Neuronal stem cell (in vitro differentiated cells): ENCODE measurements around the gene PLPP1.

Experiments
- DNase-seq: peaks from one replicate; pipeline ENCODE4 v3.0.0-alpha.2; 2013; ENCODE audit warnings: low spot score
- H2AFZ ChIP-seq: one replicate; pipeline ENCODE4 v1.6.1; 2013; ENCODE audit warnings: mild to moderate bottlenecking, low read length, inconsistent platforms
- H2AK5ac ChIP-seq: 2 replicates; pipeline ENCODE4 v1.6.1; 2013; ENCODE audit warnings: low read depth, mild to moderate bottlenecking, inconsistent platforms, low read length, moderate library complexity, mixed read lengths
- H2BK120ac ChIP-seq: 2 replicates; pipeline ENCODE4 v1.6.1; 2013; ENCODE audit warnings: low read depth, mild to moderate bottlenecking, inconsistent platforms, low read length, moderate library complexity, mixed read lengths
- H2BK12ac ChIP-seq: one replicate; pipeline ENCODE4 v1.6.1; 2013; ENCODE audit warnings: low read length, inconsistent platforms
- H2BK15ac ChIP-seq: 2 replicates; pipeline ENCODE4 v1.6.1; 2013; ENCODE audit warnings: mild to moderate bottlenecking, low read length, inconsistent platforms, mixed read lengths
- H2BK5ac ChIP-seq: one replicate; pipeline ENCODE4 v1.6.1; 2013; ENCODE audit warnings: inconsistent platforms, mild to moderate bottlenecking, low read length, moderate library complexity
- H3K14ac ChIP-seq: one replicate; pipeline ENCODE4 v1.6.1; 2013; ENCODE audit warnings: low read length, inconsistent platforms
- H3K18ac ChIP-seq: 2 replicates; pipeline ENCODE4 v1.6.1; 2013; ENCODE audit warnings: low read length, inconsistent platforms
- H3K23ac ChIP-seq: 2 replicates; pipeline ENCODE4 v1.6.1; 2013; ENCODE audit warnings: low read depth, mild to moderate bottlenecking, mixed read lengths, low read length, inconsistent platforms; ENCODE audit not compliant: poor library complexity
- H3K27ac ChIP-seq: replicated peaks from 3 replicates; pipeline ENCODE4 v1.5.1; 2013; ENCODE audit warnings: low read length, inconsistent platforms
- H3K27me3 ChIP-seq, 3 experiments: 2 replicates each; pipeline ENCODE4 v1.6.1; 2013; ENCODE audit warnings: low read length in 3 of 3, mild to moderate bottlenecking in 2 of 3, inconsistent platforms in 1 of 3, low read depth in 1 of 3, mixed read lengths in 1 of 3, moderate library complexity in 1 of 3; ENCODE audit not compliant: control insufficient read depth in 3 of 3, insufficient read depth in 3 of 3
- H3K36me3 ChIP-seq, 2 donors: replicated peaks in 1 of 2; 2 replicates each; pipeline ENCODE4 v1.6.1; 2013; ENCODE audit warnings: low read length in 2 of 2; ENCODE audit not compliant: control insufficient read depth in 2 of 2, insufficient read depth in 2 of 2
- H3K4ac ChIP-seq: 2 replicates; pipeline ENCODE4 v1.6.1; 2013; ENCODE audit warnings: inconsistent platforms, mild to moderate bottlenecking, low read length, moderate library complexity
- H3K4me1 ChIP-seq, 2 donors: 1 replicate in 1 of 2; 2 replicates in 1 of 2; pipeline ENCODE4 v1.6.1; 2013; ENCODE audit warnings: low read length in 2 of 2, low read depth in 1 of 2; ENCODE audit not compliant: control insufficient read depth in 2 of 2, insufficient read depth in 1 of 2
- H3K4me2 ChIP-seq: one replicate; pipeline ENCODE4 v1.6.1; 2013; ENCODE audit warnings: mild to moderate bottlenecking, low read length, inconsistent platforms; ENCODE audit not compliant: insufficient read depth, poor library complexity, severe bottlenecking
- H3K4me3 ChIP-seq, 2 donors: 2 replicates each; pipeline ENCODE4 v1.5.1; 2013; ENCODE audit warnings: low read length in 2 of 2, mild to moderate bottlenecking in 2 of 2, inconsistent platforms in 1 of 2, moderate library complexity in 1 of 2
- H3K79me1 ChIP-seq: one replicate; pipeline ENCODE4 v1.6.1; 2013; ENCODE audit warnings: low read depth, mild to moderate bottlenecking, inconsistent platforms, low read length, moderate library complexity
- H3K9ac ChIP-seq: one replicate; pipeline ENCODE4 v1.6.1; 2013; ENCODE audit warnings: mild to moderate bottlenecking, low read depth, low read length, inconsistent platforms; ENCODE audit not compliant: poor library complexity
- H3K9me3 ChIP-seq, 2 donors: replicated peaks in 1 of 2; 2 replicates each; pipeline versions ENCODE3 to v1.6.1; 2013; ENCODE audit warnings: low read length in 2 of 2, mild to moderate bottlenecking in 2 of 2, inconsistent platforms in 1 of 2, low read depth in 1 of 2, mixed read lengths in 1 of 2, moderate library complexity in 1 of 2; ENCODE audit not compliant: control insufficient read depth in 2 of 2, insufficient read depth in 1 of 2
- H4K8ac ChIP-seq: one replicate; pipeline ENCODE4 v1.6.1; 2013; ENCODE audit warnings: low read depth, mild to moderate bottlenecking, inconsistent platforms, low read length, moderate library complexity
- H4K91ac ChIP-seq: one replicate; pipeline ENCODE4 v1.6.1; 2013; ENCODE audit warnings: low read length, low read depth, mild to moderate bottlenecking, inconsistent platforms; ENCODE audit not compliant: poor library complexity
- WGBS, 2 donors: extraction: QIAGEN DNeasy Blood & Tissue Kit; methylation state at CpG; one replicate each; pipeline ENCODE4 v1.1.7; 2013; ENCODE audit warnings: missing lambda C conversion rate in 2 of 2, mixed read lengths in 1 of 2; ENCODE audit not compliant: insufficient read length in 2 of 2, insufficient replicate concordance in 1 of 2; ENCODE audit errors: extremely low coverage in 2 of 2; 5-methylcytosine and 5-hydroxymethylcytosine counted together

The PLPP1 gene

GRCh38 chr5:55392669-55393068, 142.1 kb downstream of the PLPP1 start:
- no peaks in the 10 kb centered on the region for H3K4me1 ChIP-seq
- H2BK5ac ChIP-seq: no peak overlapping the region
- H3K79me1 ChIP-seq: no peaks in the 10 kb centered on the region
- no peak overlapping the region for H3K9ac ChIP-seq
- H3K4me2 ChIP-seq: no peak overlapping the region
- H3K36me3 ChIP-seq: peaks cover 13 to 93% of the 10 kb centered on the region in 2 donors
- H2AK5ac ChIP-seq: no peak overlapping the region
- no peak overlapping the region for H4K8ac ChIP-seq
- H2BK12ac ChIP-seq: no peak overlapping the region
- no peak overlapping the region for H3K4ac ChIP-seq
- no peak overlapping the region for H4K91ac ChIP-seq
- H3K27ac ChIP-seq: no peak overlapping the region
- no CpG with 5 or more reads among the region's 1 CpG for WGBS, 2 donors
- H3K4me3 ChIP-seq: no peak overlapping the region
- no peak for DNase-seq
- H3K27me3 ChIP-seq: no peaks in the 10 kb centered on the region
- no peak overlapping the region for H2AFZ ChIP-seq
- H3K9me3 ChIP-seq: peaks cover 8 to 28% of the 10 kb centered on the region in 2 donors
- no peak overlapping the region for H2BK120ac ChIP-seq
- no peak overlapping the region for H2BK15ac ChIP-seq
- no peak overlapping the region for H3K23ac ChIP-seq
- H3K14ac ChIP-seq: no peak overlapping the region
- no peak overlapping the region for H3K18ac ChIP-seq

GRCh38 chr5:55391707-55392106, 143.1 kb downstream of the PLPP1 start:
- no peak overlapping the region for H3K4me3 ChIP-seq
- no peak overlapping the region for H3K18ac ChIP-seq
- no peaks in the 10 kb centered on the region for H3K27me3 ChIP-seq
- DNase-seq: no peak
- H2BK120ac ChIP-seq: no peak overlapping the region
- no peak overlapping the region for H3K23ac ChIP-seq
- no CpG with 5 or more reads among the region's 2 CpGs for WGBS, 2 donors
- H3K27ac ChIP-seq: no peak overlapping the region
- H2BK5ac ChIP-seq: no peak overlapping the region
- no peak overlapping the region for H2AK5ac ChIP-seq
- no peak overlapping the region for H3K4ac ChIP-seq
- H3K4me2 ChIP-seq: no peak overlapping the region
- no peaks in the 10 kb centered on the region for H3K79me1 ChIP-seq
- no peak overlapping the region for H3K9ac ChIP-seq
- H3K14ac ChIP-seq: no peak overlapping the region
- H3K4me1 ChIP-seq: no peaks in the 10 kb centered on the region
- peaks cover 8 to 28% of the 10 kb centered on the region in 2 donors for H3K9me3 ChIP-seq
- H2AFZ ChIP-seq: no peak overlapping the region
- no peak overlapping the region for H2BK15ac ChIP-seq
- H3K36me3 ChIP-seq: peaks cover 13 to 93% of the 10 kb centered on the region in 2 donors
- no peak overlapping the region for H2BK12ac ChIP-seq
- H4K91ac ChIP-seq: no peak overlapping the region
- no peak overlapping the region for H4K8ac ChIP-seq

- H3K9ac ChIP-seq: no peak overlapping the region
- H3K9me3 ChIP-seq: peaks cover 6 to 32% of the 10 kb centered on the region in 2 donors
- no peak overlapping the region for H2BK120ac ChIP-seq
- H3K36me3 ChIP-seq: peaks cover 9 to 92% of the 10 kb centered on the region in 2 donors
- H2BK12ac ChIP-seq: no peak overlapping the region
- H4K8ac ChIP-seq: no peak overlapping the region
- H3K4me1 ChIP-seq: no peaks in the 10 kb centered on the region
- H3K27ac ChIP-seq: no peak overlapping the region
- no peak overlapping the region for H3K23ac ChIP-seq
- H3K14ac ChIP-seq: no peak overlapping the region
- no peaks in the 10 kb centered on the region for H3K79me1 ChIP-seq
- no peak overlapping the region for H3K4me2 ChIP-seq
- H2BK5ac ChIP-seq: no peak overlapping the region
- H3K4ac ChIP-seq: no peak overlapping the region
- no peak overlapping the region for H2BK15ac ChIP-seq
- H3K27me3 ChIP-seq: no peaks in the 10 kb centered on the region
- no peak for DNase-seq
- no peak overlapping the region for H2AK5ac ChIP-seq
- WGBS, 2 donors: no CpG with 5 or more reads among the region's 2 CpGs
- H3K4me3 ChIP-seq: no peak overlapping the region
- H3K18ac ChIP-seq: no peak overlapping the region
- H2AFZ ChIP-seq: no peak overlapping the region
- H4K91ac ChIP-seq: no peak overlapping the region
Observed at GRCh38 chr5:55387865-55388264, 146.9 kb downstream of the PLPP1 start.

GRCh38 chr5:55386356-55386755, 148.4 kb downstream of the PLPP1 start:
- Histone ChIP-seq H3K4me3 (no peak overlapping the region), H2BK15ac (no peak overlapping the region), H3K4me1 (no peaks in the 10 kb centered on the region), H3K9me3 (peaks cover 2 to 24% of the 10 kb centered on the region in 2 donors), H2AK5ac (no peak overlapping the region), H2AFZ (no peak overlapping the region), H4K91ac (no peak overlapping the region), H3K79me1 (no peaks in the 10 kb centered on the region), H3K18ac (no peak overlapping the region), H3K27me3 (no peaks in the 10 kb centered on the region), H3K14ac (no peak overlapping the region), H3K9ac (no peak overlapping the region), H3K27ac (no peak overlapping the region), H4K8ac (no peak overlapping the region), H2BK12ac (no peak overlapping the region), H2BK5ac (no peak overlapping the region), H3K4me2 (no peak overlapping the region), H3K36me3 (peaks cover 6 to 88% of the 10 kb centered on the region in 2 donors), H3K23ac (no peak overlapping the region), H2BK120ac (no peak overlapping the region), H3K4ac (no peak overlapping the region)
- no peak for DNase-seq
- WGBS, 2 donors: no CpG with 5 or more reads among the region's 1 CpG
